ENCODE results near the gene PMEPA1. TPM values are rescaled to one million over a fixed set of nuclear protein-coding genes. Genes with fewer than 3 reads are reported as not detected.

The PMEPA1 gene
- total RNA-seq, 2 experiments from 2014 or later, result 15.7 to 18.0 TPM

- Mint-ChIP-seq H3K27ac (no peak overlapping the region), H3K9me3 (no peaks in the 10 kb centered on the region), H3K27me3 (no peaks in the 10 kb centered on the region), H3K4me3 (no peak overlapping the region), H3K4me1 (ENCODE audit: low read depth) (peaks cover 4% of the 10 kb centered on the region), H3K36me3 (ENCODE audit: low read depth) (no peaks in the 10 kb centered on the region)
- Histone ChIP-seq H3K27ac (ENCODE audit: low read depth in 1 of 2, low read length in 2 of 2) (no peak overlapping the region), H3K9me3 (ENCODE audit: control insufficient read depth in 1 of 2, insufficient read depth in 1 of 2, low read length in 2 of 2) (no peaks in the 10 kb centered on the region), H3K4me3 (ENCODE audit: low read length) (no peak overlapping the region), H3K27me3 (ENCODE audit: control insufficient read depth in 1 of 2, insufficient read depth in 2 of 2, low read length in 2 of 2) (no peaks in the 10 kb centered on the region), H3K36me3 (ENCODE audit: insufficient read depth, low read length) (no peaks in the 10 kb centered on the region), H3K4me1 (ENCODE audit: insufficient read depth, low read length) (no peaks in the 10 kb centered on the region)
- peak in 3 of 14 experiments; percentile 33 to 53 (median 39) for DNase-seq
- CTCF ChIA-PET, result interaction anchor here (1.2 to 1.9 kb wide), 2 partner anchors 11 to 17 kb away, joined by 3 to 4 read pairs; partner anchors contain the start of gene PMEPA1
- POLR2A ChIA-PET, result no interaction called here
- no peak for ATAC-seq (ENCODE audit: poor library complexity)
- TF ChIP-seq, protein P1, sequence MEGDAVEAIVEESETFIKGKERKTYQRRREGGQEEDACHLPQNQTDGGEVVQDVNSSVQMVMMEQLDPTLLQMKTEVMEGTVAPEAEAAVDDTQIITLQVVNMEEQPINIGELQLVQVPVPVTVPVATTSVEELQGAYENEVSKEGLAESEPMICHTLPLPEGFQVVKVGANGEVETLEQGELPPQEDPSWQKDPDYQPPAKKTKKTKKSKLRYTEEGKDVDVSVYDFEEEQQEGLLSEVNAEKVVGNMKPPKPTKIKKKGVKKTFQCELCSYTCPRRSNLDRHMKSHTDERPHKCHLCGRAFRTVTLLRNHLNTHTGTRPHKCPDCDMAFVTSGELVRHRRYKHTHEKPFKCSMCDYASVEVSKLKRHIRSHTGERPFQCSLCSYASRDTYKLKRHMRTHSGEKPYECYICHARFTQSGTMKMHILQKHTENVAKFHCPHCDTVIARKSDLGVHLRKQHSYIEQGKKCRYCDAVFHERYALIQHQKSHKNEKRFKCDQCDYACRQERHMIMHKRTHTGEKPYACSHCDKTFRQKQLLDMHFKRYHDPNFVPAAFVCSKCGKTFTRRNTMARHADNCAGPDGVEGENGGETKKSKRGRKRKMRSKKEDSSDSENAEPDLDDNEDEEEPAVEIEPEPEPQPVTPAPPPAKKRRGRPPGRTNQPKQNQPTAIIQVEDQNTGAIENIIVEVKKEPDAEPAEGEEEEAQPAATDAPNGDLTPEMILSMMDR (IDR thresholded peaks at IDR 0.05), result peak; percentile 20
- intact Hi-C loops (cut with DNase I, micrococcal nuclease), result no loop called here
These were observed 16.7 kb downstream of the PMEPA1 start for GRCh38 chr20:57693002-57693582.

GRCh38 chr20:57692393-57692792 is 17.4 kb downstream of the PMEPA1 start:
- Histone ChIP-seq H3K27ac (ENCODE audit: low read depth in 1 of 2, low read length in 2 of 2) (no peak overlapping the region), H3K36me3 (ENCODE audit: insufficient read depth, low read length) (no peaks in the 10 kb centered on the region), H3K9me3 (ENCODE audit: control insufficient read depth in 1 of 2, insufficient read depth in 1 of 2, low read length in 2 of 2) (no peaks in the 10 kb centered on the region), H3K4me3 (ENCODE audit: low read length) (no peak overlapping the region), H3K27me3 (ENCODE audit: control insufficient read depth in 1 of 2, insufficient read depth in 2 of 2, low read length in 2 of 2) (no peaks in the 10 kb centered on the region), H3K4me1 (ENCODE audit: insufficient read depth, low read length) (no peaks in the 10 kb centered on the region)
- ATAC-seq (ENCODE audit: poor library complexity), result no peak
- TF ChIP-seq, protein P1 (IDR thresholded peaks at IDR 0.05), result no peak
- H3K27me3 Mint-ChIP-seq, result no peaks in the 10 kb centered on the region
- intact Hi-C loops (cut with DNase I, micrococcal nuclease), result no loop called here
- H3K9me3 Mint-ChIP-seq, result no peaks in the 10 kb centered on the region
- POLR2A ChIA-PET, result no interaction called here
- no peak overlapping the region for H3K4me3 Mint-ChIP-seq
- no peak overlapping the region for H3K27ac Mint-ChIP-seq
- H3K36me3 Mint-ChIP-seq (ENCODE audit: low read depth), result no peaks in the 10 kb centered on the region
- no peaks in the 10 kb centered on the region for H3K4me1 Mint-ChIP-seq (ENCODE audit: low read depth)
- no peak for DNase-seq
- CTCF ChIA-PET, result no interaction called here

DNA sequence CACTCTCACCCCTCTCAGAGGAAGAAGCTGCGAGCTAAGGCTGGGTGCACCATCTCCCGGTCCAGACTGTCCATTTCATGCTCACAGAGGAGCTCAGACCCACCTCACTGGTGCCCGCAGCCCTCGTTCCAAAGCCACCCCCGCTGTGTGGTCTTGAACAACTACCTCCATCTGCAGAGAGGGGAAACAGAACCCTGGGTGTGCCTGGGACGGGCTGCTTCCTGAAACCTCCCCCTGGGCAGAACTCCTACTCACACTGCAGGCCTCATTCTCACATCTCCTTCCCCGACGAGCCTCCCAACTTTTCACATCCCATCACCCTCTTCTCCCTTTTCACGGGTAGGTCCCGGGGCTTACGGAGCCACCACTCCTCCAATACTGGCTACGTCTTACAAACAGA is 18.1 kb downstream of the PMEPA1 start:
- Histone ChIP-seq H3K4me1 (ENCODE audit: insufficient read depth, low read length) (no peaks in the 10 kb centered on the region), H3K36me3 (ENCODE audit: insufficient read depth, low read length) (no peaks in the 10 kb centered on the region), H3K4me3 (ENCODE audit: low read length) (no peak overlapping the region), H3K9me3 (ENCODE audit: control insufficient read depth in 1 of 2, insufficient read depth in 1 of 2, low read length in 2 of 2) (no peaks in the 10 kb centered on the region), H3K27ac (ENCODE audit: low read depth in 1 of 2, low read length in 2 of 2) (no peak overlapping the region), H3K27me3 (ENCODE audit: control insufficient read depth in 1 of 2, insufficient read depth in 2 of 2, low read length in 2 of 2) (no peaks in the 10 kb centered on the region)
- no peaks in the 10 kb centered on the region for H3K4me1 Mint-ChIP-seq (ENCODE audit: low read depth)
- no peak for ATAC-seq (ENCODE audit: poor library complexity)
- ChIA-PET POLR2A (no interaction called here), CTCF (no interaction called here)
- TF ChIP-seq, protein P1 (IDR thresholded peaks at IDR 0.05), result no peak
- no peak for DNase-seq
- intact Hi-C loops (cut with DNase I, micrococcal nuclease), result no loop called here
- H3K27me3 Mint-ChIP-seq, result no peaks in the 10 kb centered on the region
- no peaks in the 10 kb centered on the region for H3K36me3 Mint-ChIP-seq (ENCODE audit: low read depth)
- H3K4me3 Mint-ChIP-seq, result no peak overlapping the region
- no peak overlapping the region for H3K27ac Mint-ChIP-seq
- H3K9me3 Mint-ChIP-seq, result no peaks in the 10 kb centered on the region

Measured in CD4-positive, alpha-beta T cell (primary cell).